NT2/D1 (cell line): ENCODE measurements around the gene LRCOL1.

ENCODE experiments used
- DNase-seq: peaks from one replicate; pipeline ENCODE4 v3.0.0-alpha.2; 2011; ENCODE audit warnings: low read depth, low spot score
- H3K27me3 ChIP-seq: 2 replicates; pipeline ENCODE4 v1.6.0; 2011; ENCODE audit warnings: mild to moderate bottlenecking; ENCODE audit not compliant: insufficient read length, insufficient read depth
- H3K36me3 ChIP-seq: 2 replicates; pipeline ENCODE4 v1.6.1; 2011; ENCODE audit warnings: mild to moderate bottlenecking, low read length, mixed read lengths; ENCODE audit not compliant: insufficient read depth, insufficient read length
- H3K4me1 ChIP-seq: 2 replicates; pipeline ENCODE4 v1.5.1; 2011; ENCODE audit not compliant: insufficient read depth, insufficient read length
- H3K4me3 ChIP-seq: 2 replicates; pipeline ENCODE4 v1.5.1; 2011; ENCODE audit warnings: low read depth; ENCODE audit not compliant: insufficient read length
- H3K9ac ChIP-seq: 2 replicates; pipeline ENCODE4 v1.6.0; 2011; ENCODE audit warnings: low read depth; ENCODE audit not compliant: insufficient read length
- H3K9me3 ChIP-seq: 2 replicates; pipeline ENCODE4 v1.5.1; 2011; ENCODE audit warnings: mild to moderate bottlenecking, low read length; ENCODE audit not compliant: insufficient read depth
- SUZ12 ChIP-seq: IDR thresholded peaks from 2 replicates; pipeline ENCODE4 v1.6.1; 2011; ENCODE audit not compliant: insufficient read length, insufficient read depth; ENCODE audit errors: extremely low read depth
- YY1 ChIP-seq: IDR thresholded peaks from 2 replicates; pipeline ENCODE4 v1.6.1; 2011; ENCODE audit not compliant: insufficient read length, insufficient read depth
- ZNF274 ChIP-seq: IDR thresholded peaks from 2 replicates; pipeline ENCODE4 v1.6.1; 2011; ENCODE audit warnings: mild to moderate bottlenecking, low read depth, low read length

LRCOL1 gene

GRCh38 chr12:132593521-132593920, 16.9 kb downstream of the LRCOL1 start:
- TF ChIP-seq SUZ12 (no peak), YY1 (no peak), ZNF274 (no peak)
- Histone ChIP-seq H3K4me1 (peaks cover 3% of the 10 kb centered on the region), H3K9me3 (no peaks in the 10 kb centered on the region), H3K4me3 (no peak overlapping the region), H3K9ac (no peak overlapping the region), H3K27me3 (peaks cover 77% of the 10 kb centered on the region), H3K36me3 (no peaks in the 10 kb centered on the region)
- DNase-seq = no peak

DNA sequence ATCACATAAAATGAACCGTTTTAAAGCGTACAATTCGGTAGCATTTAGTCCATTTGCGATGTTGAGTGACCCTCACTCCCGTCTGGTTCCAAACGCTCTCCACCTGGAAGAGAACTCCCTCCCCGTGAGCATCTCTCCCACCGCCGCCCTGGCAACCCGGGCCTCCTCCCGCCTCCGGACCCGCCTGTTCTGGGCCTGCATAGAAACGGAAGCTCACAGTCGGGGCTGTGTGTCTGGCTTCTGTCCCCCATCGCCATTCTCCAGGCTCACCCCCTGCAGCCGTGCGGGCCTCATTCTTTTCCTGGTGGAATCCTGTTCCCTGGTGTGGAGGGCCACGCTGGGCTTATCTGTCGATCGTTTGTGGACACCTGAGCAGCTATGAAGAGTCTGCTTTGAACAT, 17.3 kb downstream of the LRCOL1 start:
- H3K9me3 ChIP-seq = no peaks in the 10 kb centered on the region
- no peaks in the 10 kb centered on the region for H3K36me3 ChIP-seq
- H3K4me3 ChIP-seq = no peak overlapping the region
- no peak for DNase-seq
- H3K4me1 ChIP-seq = peaks cover 3% of the 10 kb centered on the region
- no peak overlapping the region for H3K9ac ChIP-seq
- TF ChIP-seq ZNF274 (no peak), SUZ12 (no peak), YY1 (no peak)
- H3K27me3 ChIP-seq = peaks cover 81% of the 10 kb centered on the region

DNA sequence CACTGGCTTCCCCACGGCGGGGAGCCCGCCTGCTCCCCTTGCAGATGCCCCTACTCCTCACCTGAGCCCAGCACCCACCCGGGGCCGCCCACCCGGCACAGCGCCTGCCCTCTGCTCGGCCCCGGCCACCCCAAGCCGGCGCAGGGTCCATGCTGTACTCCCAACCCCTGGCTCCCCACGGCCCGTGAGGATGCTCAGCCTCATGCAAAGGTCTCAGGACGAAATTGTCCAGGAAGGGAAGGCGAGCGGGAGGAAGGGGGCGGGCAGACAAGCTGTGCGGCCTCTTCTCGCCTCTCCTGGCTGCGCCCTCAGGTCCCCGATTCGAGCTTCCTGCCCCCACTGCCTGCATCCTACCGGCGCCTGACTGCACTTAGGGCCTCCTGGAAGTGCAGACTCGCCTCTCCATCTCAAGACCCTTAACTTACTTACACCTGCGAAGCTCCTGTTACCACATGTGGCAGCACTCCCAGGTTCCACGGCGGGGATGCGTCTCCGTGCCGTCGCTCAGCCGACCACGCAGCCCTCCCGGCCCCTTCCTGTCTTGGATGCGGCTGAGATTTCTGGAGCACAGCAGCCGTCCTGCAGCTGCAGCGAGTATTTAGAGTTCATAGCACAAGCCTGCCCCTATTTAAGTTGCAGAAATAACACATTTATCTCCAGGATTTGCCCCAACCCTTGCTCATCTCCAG, 18.0 kb downstream of the LRCOL1 start:
- H3K4me1 ChIP-seq = peaks cover 2% of the 10 kb centered on the region
- no peak for DNase-seq
- no peak overlapping the region for H3K9ac ChIP-seq
- no peak overlapping the region for H3K4me3 ChIP-seq
- H3K27me3 ChIP-seq = peaks cover 85% of the 10 kb centered on the region
- H3K9me3 ChIP-seq = no peaks in the 10 kb centered on the region
- H3K36me3 ChIP-seq = no peaks in the 10 kb centered on the region
- TF ChIP-seq SUZ12 (no peak), YY1 (no peak), ZNF274 (no peak)

DNA sequence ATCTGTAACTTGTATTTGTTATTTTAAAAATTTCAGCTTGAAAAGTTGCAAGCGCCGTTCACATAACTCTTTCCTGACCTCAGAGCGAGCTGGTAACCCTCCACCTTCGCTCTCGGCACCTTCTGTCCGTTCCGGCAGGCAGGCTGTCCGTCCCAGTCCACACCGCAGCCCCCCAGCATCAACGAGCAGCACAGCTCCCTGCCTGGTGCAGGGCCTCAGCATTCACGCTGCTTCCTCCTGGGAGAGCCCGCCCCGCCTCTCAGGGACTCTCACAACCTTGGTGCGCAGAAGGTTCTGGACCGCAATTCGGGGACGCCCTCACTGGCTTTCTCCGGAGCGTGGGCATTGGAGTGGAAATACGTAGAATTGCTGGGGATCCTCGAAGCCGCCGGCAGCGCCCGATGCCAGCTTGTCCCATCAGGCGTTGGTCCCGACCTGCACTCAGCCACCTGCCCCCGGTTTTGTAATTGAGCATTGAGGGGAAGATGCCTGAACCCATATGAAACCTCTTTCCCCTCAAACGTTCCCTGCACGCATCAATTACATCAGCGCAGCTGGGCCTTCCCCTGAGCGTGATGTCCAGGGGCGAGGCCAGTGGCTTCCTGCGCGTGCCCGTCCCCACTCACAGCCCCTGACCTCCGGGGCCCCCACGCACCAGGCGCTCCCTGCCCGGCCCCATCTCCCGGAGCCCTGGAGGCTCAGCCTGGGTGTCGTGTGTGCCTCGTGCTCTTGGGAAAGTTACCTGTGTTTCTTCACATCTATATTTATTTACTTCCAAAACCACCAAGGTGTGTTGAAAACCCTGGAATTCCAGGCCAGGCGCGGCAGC, 19.1 kb downstream of the LRCOL1 start:
- peaks cover 7% of the 10 kb centered on the region for H3K4me1 ChIP-seq
- no peaks in the 10 kb centered on the region for H3K9me3 ChIP-seq
- H3K4me3 ChIP-seq = no peak overlapping the region
- DNase-seq = no peak
- TF ChIP-seq SUZ12 (no peak), ZNF274 (no peak), YY1 (no peak)
- no peaks in the 10 kb centered on the region for H3K36me3 ChIP-seq
- peaks cover 84% of the 10 kb centered on the region for H3K27me3 ChIP-seq
- no peak overlapping the region for H3K9ac ChIP-seq

DNA sequence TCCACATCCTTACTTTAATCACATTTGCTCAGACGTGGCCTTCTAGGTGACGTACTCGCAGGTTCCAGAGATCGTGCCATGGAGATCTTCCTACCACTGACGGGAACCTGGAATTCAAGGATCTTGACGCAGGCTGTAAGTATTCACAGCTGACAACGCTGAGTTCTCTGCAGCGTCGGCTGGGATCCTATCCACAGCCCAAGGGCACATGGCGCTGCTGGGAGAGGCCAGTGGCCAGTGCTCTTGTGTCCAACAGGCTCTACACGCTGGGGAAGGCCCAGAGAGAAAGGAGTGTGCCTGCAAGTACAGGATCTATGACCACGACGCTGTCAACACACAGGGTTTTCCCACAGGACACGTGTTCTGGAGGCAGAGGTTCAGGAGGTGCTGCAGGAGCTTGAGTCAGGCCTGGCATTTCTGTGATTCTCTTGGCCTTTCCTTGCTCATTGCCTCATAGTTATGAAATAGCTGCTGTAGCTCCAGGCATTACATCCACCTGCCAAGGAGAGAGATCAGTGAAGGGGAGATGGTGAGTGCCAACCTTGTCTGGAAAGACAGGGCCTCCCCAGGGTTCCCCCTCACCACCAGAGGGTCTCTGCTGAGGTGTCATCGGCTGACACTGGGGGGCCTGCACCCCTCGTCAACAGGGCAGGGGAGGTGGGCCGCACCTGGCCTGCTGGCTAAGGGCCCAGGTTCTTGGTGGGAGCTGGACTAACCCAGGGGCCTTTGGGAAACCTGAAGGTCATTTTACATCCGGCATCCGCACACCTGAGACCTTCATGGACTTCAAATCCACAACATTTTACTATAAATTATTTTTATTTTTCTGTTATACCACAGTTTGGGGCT, 21.3 kb downstream of the LRCOL1 start:
- peaks cover 86% of the 10 kb centered on the region for H3K27me3 ChIP-seq
- peaks cover 6% of the 10 kb centered on the region for H3K36me3 ChIP-seq

DNA sequence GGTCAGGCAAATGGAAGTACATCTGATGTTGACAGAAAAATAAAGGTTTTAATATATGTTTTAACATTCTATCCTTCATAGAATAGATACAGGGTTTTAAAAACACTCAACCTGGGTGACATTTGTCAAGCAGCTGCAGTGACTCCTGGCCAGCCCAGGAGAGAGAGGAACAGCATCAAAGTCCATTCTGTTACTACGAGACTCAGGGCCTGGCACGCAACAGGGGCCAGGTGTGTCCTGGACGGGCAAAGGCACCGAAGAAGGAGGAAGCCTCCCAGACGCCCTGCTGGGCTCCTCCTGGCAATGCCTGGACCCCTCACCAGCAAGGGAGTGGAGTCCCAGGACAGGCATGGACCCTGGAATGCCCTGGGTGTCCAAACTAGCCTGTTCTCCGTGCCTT, 22.1 kb downstream of the LRCOL1 start:
- H3K9me3 ChIP-seq = no peaks in the 10 kb centered on the region
- no peak overlapping the region for H3K4me3 ChIP-seq
- H3K27me3 ChIP-seq = peaks cover 79% of the 10 kb centered on the region
- TF ChIP-seq ZNF274 (no peak), SUZ12 (no peak), YY1 (no peak)
- DNase-seq = no peak
- peaks cover 7% of the 10 kb centered on the region for H3K4me1 ChIP-seq
- H3K36me3 ChIP-seq = peaks cover 6% of the 10 kb centered on the region
- no peak overlapping the region for H3K9ac ChIP-seq

More for the DNA sequence above, 21.3 kb downstream of the LRCOL1 start:
- Histone ChIP-seq H3K4me1 (peaks cover 7% of the 10 kb centered on the region), H3K9me3 (no peaks in the 10 kb centered on the region), H3K9ac (no peak overlapping the region), H3K4me3 (no peak overlapping the region)
- no peak for DNase-seq
- TF ChIP-seq ZNF274 = no peak
- no peak for TF ChIP-seq SUZ12
- no peak for TF ChIP-seq YY1
